Natural killer cell (primary cell): Measurements from ENCODE around the gene CST2. TPM values are rescaled to one million over a fixed set of nuclear protein-coding genes. Genes with fewer than 3 reads are reported as not detected.
"Not testable (repeated sequence)": the region's sequence is repeated elsewhere in the genome, so short reads cannot be mapped to it uniquely, and the experiment has no call there.

ENCODE experiments used
- ATAC-seq, 3 donors: fragments of 150-1000 bp in 2 of 3; fragments of 200-7000 bp in 1 of 3; cut with Tn5 transposase; 1 replicate in 1 of 3; 2 replicates in 2 of 3; pipeline ENCODE4 v1.10.0; 2021; ENCODE audit warnings: mild to moderate bottlenecking in 2 of 3, moderate library complexity in 2 of 3
- DNase-seq, 2 donors: peaks; one replicate each; pipeline versions ENCODE4 v3.0.0 to v3.0.0-alpha.2; 2013 to 2021; ENCODE audit warnings: mixed read lengths in 1 of 2
- H3K27ac ChIP-seq: one replicate; pipeline ENCODE4 v1.5.1; 2013; ENCODE audit warnings: mild to moderate bottlenecking, low read length
- H3K27me3 ChIP-seq: one replicate; pipeline ENCODE4 v1.6.1; 2013; ENCODE audit warnings: low read length; ENCODE audit not compliant: control insufficient read depth, insufficient read depth
- H3K36me3 ChIP-seq: one replicate; pipeline ENCODE4 v1.6.1; 2013; ENCODE audit warnings: low read length; ENCODE audit not compliant: control insufficient read depth, insufficient read depth
- H3K4me1 ChIP-seq: one replicate; pipeline ENCODE4 v1.6.1; 2013; ENCODE audit warnings: low read length; ENCODE audit not compliant: control insufficient read depth, insufficient read depth
- H3K4me3 ChIP-seq: one replicate; pipeline ENCODE4 v1.5.1; 2013; ENCODE audit warnings: low read length
- H3K9me3 ChIP-seq: one replicate; pipeline ENCODE4 v1.6.1; 2013; ENCODE audit warnings: low read length; ENCODE audit not compliant: control insufficient read depth, insufficient read depth
- H3K27ac Mint-ChIP-seq, 2 donors: one replicate each; pipeline ENCODE4 v1.8.0; 2022; ENCODE audit warnings: mild to moderate bottlenecking in 2 of 2, mixed read lengths in 2 of 2, moderate library complexity in 1 of 2
- H3K27me3 Mint-ChIP-seq, 2 donors: one replicate each; pipeline ENCODE4 v1.8.0; 2022; ENCODE audit warnings: low read depth in 2 of 2, mixed read lengths in 2 of 2
- H3K36me3 Mint-ChIP-seq: one replicate; pipeline ENCODE4 v1.8.0; 2022; ENCODE audit warnings: mixed read lengths
- H3K4me1 Mint-ChIP-seq, 2 donors: one replicate each; pipeline ENCODE4 v1.8.0; 2022; ENCODE audit warnings: mixed read lengths in 2 of 2
- H3K4me3 Mint-ChIP-seq: one replicate; pipeline ENCODE4 v1.8.0; 2022; ENCODE audit warnings: mild to moderate bottlenecking, moderate library complexity, mixed read lengths
- H3K9me3 Mint-ChIP-seq, 2 donors: one replicate each; pipeline ENCODE4 v1.8.0; 2022; ENCODE audit warnings: mixed read lengths in 2 of 2
- WGBS: methylation state at CpG from one replicate; pipeline ENCODE4 v1.1.7; 2013; ENCODE audit warnings: missing lambda C conversion rate; ENCODE audit not compliant: insufficient coverage; 5-methylcytosine and 5-hydroxymethylcytosine counted together
- intact Hi-C: fragments of 100-400 bp; cut with micrococcal nuclease; formaldehyde crosslinking; loops from one replicate; pipeline ENCODE4 v1.14.2; 2022
- total RNA-seq, 4 donors: library from RNA; stranded (reverse); fragments of 120-200 nt in 1 of 4; gene quantifications; one replicate each; pipeline versions ENCODE4 v1.2.3 to v1.2.4, GENCODE V29; 2013 to 2022
- TF ChIP-seq, protein P1 (sequence below): fragments of 200-600 bp; IDR thresholded peaks from one replicate; pipeline ENCODE4 v1.8.0; 2022; ENCODE audit warnings: antibody characterized with exemption

CST2 gene
- total RNA-seq, 3 donors from 2014 or later (not counting 1 experiment from before 2014, with no cell fraction given): not detected

DNA sequence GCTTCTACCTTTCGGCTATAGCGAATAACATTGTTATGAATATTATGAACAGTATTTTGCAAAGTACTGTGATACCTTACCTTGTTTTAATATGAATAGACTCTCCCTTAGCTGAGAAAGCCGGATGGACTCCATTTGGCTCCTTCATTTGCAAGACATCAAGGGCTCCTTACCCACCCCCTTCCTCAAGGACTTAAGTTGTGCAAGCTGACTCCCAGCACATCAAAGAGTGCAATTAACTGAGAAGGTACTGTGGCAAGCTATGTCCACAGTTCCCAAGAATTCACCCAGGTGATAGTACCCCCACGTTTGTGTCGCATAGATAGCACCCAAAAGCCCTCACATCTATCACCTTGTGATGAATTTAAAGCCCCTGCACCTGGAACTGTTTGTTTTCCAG, 41.8 kb upstream of the CST2 start:
- Histone ChIP-seq H3K4me3 (no peak overlapping the region), H3K27me3 (no peaks in the 10 kb centered on the region), H3K4me1 (no peaks in the 10 kb centered on the region), H3K36me3 (no peaks in the 10 kb centered on the region), H3K9me3 (no peaks in the 10 kb centered on the region), H3K27ac (no peak overlapping the region)
- 59% methylated on average over 3 of the region's 5 CpGs for WGBS
- H3K4me3 Mint-ChIP-seq: no peak overlapping the region
- no peaks in the 10 kb centered on the region for H3K36me3 Mint-ChIP-seq
- H3K27me3 Mint-ChIP-seq: peaks cover 31 to 77% of the 10 kb centered on the region in 2 donors
- TF ChIP-seq, protein P1, sequence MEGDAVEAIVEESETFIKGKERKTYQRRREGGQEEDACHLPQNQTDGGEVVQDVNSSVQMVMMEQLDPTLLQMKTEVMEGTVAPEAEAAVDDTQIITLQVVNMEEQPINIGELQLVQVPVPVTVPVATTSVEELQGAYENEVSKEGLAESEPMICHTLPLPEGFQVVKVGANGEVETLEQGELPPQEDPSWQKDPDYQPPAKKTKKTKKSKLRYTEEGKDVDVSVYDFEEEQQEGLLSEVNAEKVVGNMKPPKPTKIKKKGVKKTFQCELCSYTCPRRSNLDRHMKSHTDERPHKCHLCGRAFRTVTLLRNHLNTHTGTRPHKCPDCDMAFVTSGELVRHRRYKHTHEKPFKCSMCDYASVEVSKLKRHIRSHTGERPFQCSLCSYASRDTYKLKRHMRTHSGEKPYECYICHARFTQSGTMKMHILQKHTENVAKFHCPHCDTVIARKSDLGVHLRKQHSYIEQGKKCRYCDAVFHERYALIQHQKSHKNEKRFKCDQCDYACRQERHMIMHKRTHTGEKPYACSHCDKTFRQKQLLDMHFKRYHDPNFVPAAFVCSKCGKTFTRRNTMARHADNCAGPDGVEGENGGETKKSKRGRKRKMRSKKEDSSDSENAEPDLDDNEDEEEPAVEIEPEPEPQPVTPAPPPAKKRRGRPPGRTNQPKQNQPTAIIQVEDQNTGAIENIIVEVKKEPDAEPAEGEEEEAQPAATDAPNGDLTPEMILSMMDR: no peak
- intact Hi-C loops: no loop called here
- no peak overlapping the region for H3K27ac Mint-ChIP-seq
- no peaks in the 10 kb centered on the region for H3K9me3 Mint-ChIP-seq
- DNase-seq (no peak), ATAC-seq (no peak)
- no peaks in the 10 kb centered on the region for H3K4me1 Mint-ChIP-seq

DNA sequence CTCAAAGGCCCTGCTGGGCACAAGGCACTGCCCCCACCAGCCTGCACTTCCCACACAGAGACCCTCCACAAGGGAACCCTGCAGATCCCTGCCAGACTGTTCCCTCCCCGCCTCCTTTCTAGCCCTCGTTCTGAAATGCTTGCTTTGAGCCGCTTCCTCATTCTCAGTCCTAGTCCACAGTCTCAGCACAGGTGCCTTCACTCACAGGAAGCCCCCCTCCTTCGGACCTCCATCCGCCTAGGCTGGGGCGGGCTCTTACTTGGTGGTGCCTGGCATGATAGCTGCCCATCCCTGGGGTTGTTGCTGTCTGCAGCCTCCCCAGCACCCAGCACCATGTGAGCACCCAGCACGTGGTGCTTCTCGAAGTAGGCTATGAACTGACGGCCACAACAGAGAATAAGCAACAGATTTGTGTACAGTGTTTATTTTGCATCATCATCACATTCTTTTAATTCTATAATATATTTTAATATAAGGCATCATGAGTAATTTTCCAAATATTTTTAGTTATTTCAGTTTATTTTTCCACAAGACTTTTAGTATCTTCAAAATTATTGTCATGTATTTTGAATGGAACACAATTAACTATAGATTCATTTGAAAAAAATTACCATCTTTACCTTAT, 40.7 kb upstream of the CST2 start:
- H3K9me3 ChIP-seq: no peaks in the 10 kb centered on the region
- H3K27ac ChIP-seq: no peak overlapping the region
- TF ChIP-seq, protein P1: no peak
- H3K36me3 Mint-ChIP-seq: no peaks in the 10 kb centered on the region
- H3K4me3 Mint-ChIP-seq: no peak overlapping the region
- 14% methylated on average over 6 of the region's 9 CpGs for WGBS
- no peaks in the 10 kb centered on the region for H3K36me3 ChIP-seq
- intact Hi-C loops: no loop called here
- H3K27me3 Mint-ChIP-seq: peaks cover 32 to 78% of the 10 kb centered on the region in 2 donors
- DNase-seq (no peak), ATAC-seq (no peak)
- H3K4me1 ChIP-seq: no peaks in the 10 kb centered on the region
- H3K27ac Mint-ChIP-seq: no peak overlapping the region
- no peaks in the 10 kb centered on the region for H3K27me3 ChIP-seq
- no peaks in the 10 kb centered on the region for H3K9me3 Mint-ChIP-seq
- H3K4me1 Mint-ChIP-seq: no peaks in the 10 kb centered on the region
- H3K4me3 ChIP-seq: no peak overlapping the region

DNA sequence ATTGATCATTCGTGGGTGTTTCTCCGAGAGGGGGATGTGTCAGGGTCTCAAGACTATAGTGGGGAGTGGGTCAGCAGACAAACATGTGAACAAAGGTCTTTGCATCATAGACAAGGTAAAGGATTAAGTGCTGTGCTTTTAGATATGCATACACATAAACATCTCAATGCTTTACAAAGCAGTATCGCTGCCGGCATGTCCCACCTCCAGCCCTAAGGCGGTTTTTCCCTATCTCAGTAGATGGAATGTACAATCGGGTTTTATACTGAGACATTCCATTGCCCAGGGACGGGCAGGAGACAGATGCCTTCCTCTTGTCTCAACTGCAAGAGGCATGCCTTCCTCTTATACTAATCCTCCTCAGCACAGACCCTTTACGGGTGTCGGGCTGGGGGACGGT, 34.2 kb upstream of the CST2 start:
- ATAC-seq, H3K4me1 ChIP-seq, H3K4me1 Mint-ChIP-seq, H3K36me3 ChIP-seq, H3K27ac Mint-ChIP-seq, H3K4me3 ChIP-seq, H3K9me3 ChIP-seq, H3K9me3 Mint-ChIP-seq, H3K36me3 Mint-ChIP-seq, H3K27me3 ChIP-seq, H3K4me3 Mint-ChIP-seq, intact Hi-C loops, DNase-seq, H3K27ac ChIP-seq: not testable (repeated sequence)
- 89% methylated on average over 5 of the region's 10 CpGs for WGBS
- H3K27me3 Mint-ChIP-seq: peaks cover 19 to 34% of the 10 kb centered on the region in 2 donors

DNA sequence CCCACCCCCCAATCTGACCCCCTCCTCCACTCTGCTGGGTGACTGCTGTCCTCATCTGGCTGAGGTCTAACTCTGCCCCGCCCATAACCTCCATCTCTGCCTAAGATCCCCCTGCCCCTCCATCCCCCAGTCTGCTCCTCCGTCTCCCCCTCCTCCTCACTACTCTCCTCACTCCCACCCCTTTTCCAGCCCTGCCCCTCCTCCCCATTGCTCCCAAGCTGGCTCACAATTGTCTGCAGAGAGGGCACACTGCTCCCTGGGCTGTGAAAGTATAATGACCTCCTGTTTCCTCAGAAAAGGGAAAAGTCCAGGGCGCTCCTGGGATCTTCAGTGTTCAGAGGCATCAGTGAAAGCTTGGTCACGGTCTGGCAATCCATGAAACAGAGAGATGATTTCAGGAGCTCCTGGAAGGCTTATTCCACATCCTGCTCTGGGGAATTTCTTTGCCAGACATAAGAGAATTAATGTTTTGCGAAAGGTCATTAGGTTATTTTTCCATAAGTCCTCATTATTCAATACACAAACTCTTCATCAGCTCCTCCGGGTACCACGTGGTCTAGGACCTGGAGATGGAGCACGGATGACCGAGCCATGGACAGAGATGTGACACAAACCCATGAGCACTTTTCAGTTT, 31.6 kb upstream of the CST2 start:
- intact Hi-C loops: no loop called here
- 78% methylated on average over 5 of the region's 9 CpGs for WGBS
- no peak for ATAC-seq

More for the DNA sequence above, 31.6 kb upstream of the CST2 start:
- TF ChIP-seq, protein P1: no peak
- H3K4me1 Mint-ChIP-seq: no peaks in the 10 kb centered on the region
- Histone ChIP-seq H3K4me1 (no peaks in the 10 kb centered on the region), H3K27me3 (no peaks in the 10 kb centered on the region), H3K9me3 (no peaks in the 10 kb centered on the region), H3K4me3 (no peak overlapping the region), H3K36me3 (no peaks in the 10 kb centered on the region), H3K27ac (no peak overlapping the region)
- no peaks in the 10 kb centered on the region for H3K9me3 Mint-ChIP-seq
- H3K27ac Mint-ChIP-seq: no peak overlapping the region
- H3K36me3 Mint-ChIP-seq: no peaks in the 10 kb centered on the region
- H3K27me3 Mint-ChIP-seq: peaks cover 18 to 19% of the 10 kb centered on the region in 2 donors
- no peak overlapping the region for H3K4me3 Mint-ChIP-seq
- no peak for DNase-seq
